Activated T-helper 1 cell treated with anti-CD3 and anti-CD28 coated beads, Interleukin-12 subunit alpha, Interleukin-12 subunit beta, Interleukin-2, Interleukin-4 antibody, amounts not matched to agents 30 ng/mL and 10 ng/mL and 1 ng/mL, durations not matched to agents 14 hours and 24 hours and 36 hours (primary cell): ENCODE results near the gene CAPN12. TPM values are rescaled to one million over a fixed set of nuclear protein-coding genes. Genes with fewer than 3 reads are reported as not detected.

ENCODE experiments used
- DNase-seq: peaks from one replicate; pipeline ENCODE4 v3.0.0; 2021; ENCODE audit warnings: low spot score
- H3K27ac Mint-ChIP-seq: one replicate; pipeline ENCODE4 v1.8.0; 2021; ENCODE audit warnings: mild to moderate bottlenecking, mixed read lengths
- H3K27me3 Mint-ChIP-seq: one replicate; pipeline ENCODE4 v1.8.0; 2022; ENCODE audit warnings: mild to moderate bottlenecking, moderate library complexity, mixed read lengths; ENCODE audit not compliant: insufficient read depth
- H3K36me3 Mint-ChIP-seq: one replicate; pipeline ENCODE4 v1.8.0; 2021; ENCODE audit warnings: low read depth, mixed read lengths
- H3K4me1 Mint-ChIP-seq: one replicate; pipeline ENCODE4 v1.8.0; 2021; ENCODE audit warnings: low read depth, mixed read lengths
- H3K4me3 Mint-ChIP-seq: one replicate; pipeline ENCODE4 v1.8.0; 2021; ENCODE audit warnings: mild to moderate bottlenecking, moderate library complexity, mixed read lengths
- H3K9me3 Mint-ChIP-seq: one replicate; pipeline ENCODE4 v1.8.0; 2021; ENCODE audit warnings: mixed read lengths
- intact Hi-C: fragments of 100-400 bp; cut with micrococcal nuclease; formaldehyde crosslinking; loops from one replicate; pipeline ENCODE4 v1.15.1; 2024
- total RNA-seq: library from RNA; stranded (reverse); gene quantifications from 2 replicates; pipeline ENCODE4 v1.2.3, GENCODE V29; 2022

The CAPN12 gene
- total RNA-seq, 1 donor from 2014 or later: 2.5 TPM

GRCh38 chr19:38723990-38724854 is 20.1 kb downstream of the CAPN12 start:
- Mint-ChIP-seq H3K36me3 (peaks cover 17% of the 10 kb centered on the region), H3K27ac (no peak overlapping the region), H3K4me3 (no peak overlapping the region), H3K9me3 (no peaks in the 10 kb centered on the region), H3K4me1 (peaks cover 11% of the 10 kb centered on the region), H3K27me3 (no peaks in the 10 kb centered on the region)
- intact Hi-C loops: no loop called here
- DNase-seq: no peak

GRCh38 chr19:38723606-38723965 is 20.7 kb downstream of the CAPN12 start:
- H3K4me3 Mint-ChIP-seq: no peak overlapping the region
- intact Hi-C loops: no loop called here
- no peak for DNase-seq
- no peak overlapping the region for H3K27ac Mint-ChIP-seq
- H3K9me3 Mint-ChIP-seq: no peaks in the 10 kb centered on the region
- H3K36me3 Mint-ChIP-seq: peaks cover 16% of the 10 kb centered on the region
- peaks cover 11% of the 10 kb centered on the region for H3K4me1 Mint-ChIP-seq
- no peaks in the 10 kb centered on the region for H3K27me3 Mint-ChIP-seq

- no peaks in the 10 kb centered on the region for H3K9me3 Mint-ChIP-seq
- no peak overlapping the region for H3K27ac Mint-ChIP-seq
- no peak overlapping the region for H3K4me3 Mint-ChIP-seq
- no peaks in the 10 kb centered on the region for H3K27me3 Mint-ChIP-seq
- DNase-seq: no peak
- intact Hi-C loops: no loop called here
- H3K36me3 Mint-ChIP-seq: peaks cover 13% of the 10 kb centered on the region
- peaks cover 11% of the 10 kb centered on the region for H3K4me1 Mint-ChIP-seq
These were observed 21.2 kb downstream of the CAPN12 start for GRCh38 chr19:38722947-38723605.

GRCh38 chr19:38721979-38722773 is 22.1 kb downstream of the CAPN12 start:
- Mint-ChIP-seq H3K4me1 (peaks cover 11% of the 10 kb centered on the region), H3K4me3 (no peak overlapping the region), H3K9me3 (no peaks in the 10 kb centered on the region), H3K36me3 (peaks cover 11% of the 10 kb centered on the region), H3K27me3 (no peaks in the 10 kb centered on the region), H3K27ac (no peak overlapping the region)
- no peak for DNase-seq
- intact Hi-C loops: no loop called here

- H3K27ac Mint-ChIP-seq: no peak overlapping the region
- H3K9me3 Mint-ChIP-seq: no peaks in the 10 kb centered on the region
- peaks cover 5% of the 10 kb centered on the region for H3K4me1 Mint-ChIP-seq
- H3K27me3 Mint-ChIP-seq: no peaks in the 10 kb centered on the region
- H3K4me3 Mint-ChIP-seq: no peak overlapping the region
- intact Hi-C loops: no loop called here
- H3K36me3 Mint-ChIP-seq: peaks cover 11% of the 10 kb centered on the region
- no peak for DNase-seq
These were observed 22.8 kb downstream of the CAPN12 start for GRCh38 chr19:38721496-38721895.

GRCh38 chr19:38720559-38721236 is 23.6 kb downstream of the CAPN12 start:
- intact Hi-C loops: no loop called here
- Mint-ChIP-seq H3K4me3 (no peak overlapping the region), H3K27ac (no peak overlapping the region), H3K9me3 (no peaks in the 10 kb centered on the region), H3K36me3 (peaks cover 11% of the 10 kb centered on the region), H3K4me1 (no peaks in the 10 kb centered on the region), H3K27me3 (no peaks in the 10 kb centered on the region)
- no peak for DNase-seq

GRCh38 chr19:38719761-38720558 is 24.3 kb downstream of the CAPN12 start:
- no peak overlapping the region for H3K27ac Mint-ChIP-seq
- no peaks in the 10 kb centered on the region for H3K27me3 Mint-ChIP-seq
- no peak for DNase-seq
- H3K36me3 Mint-ChIP-seq: peaks cover 13% of the 10 kb centered on the region
- no peaks in the 10 kb centered on the region for H3K4me1 Mint-ChIP-seq
- H3K4me3 Mint-ChIP-seq: no peak overlapping the region
- intact Hi-C loops: no loop called here
- H3K9me3 Mint-ChIP-seq: no peaks in the 10 kb centered on the region

GRCh38 chr19:38718747-38719543 is 25.3 kb downstream of the CAPN12 start:
- no peak for DNase-seq
- Mint-ChIP-seq H3K4me3 (no peak overlapping the region), H3K9me3 (no peaks in the 10 kb centered on the region), H3K4me1 (no peaks in the 10 kb centered on the region), H3K36me3 (peaks cover 16% of the 10 kb centered on the region), H3K27ac (no peak overlapping the region), H3K27me3 (no peaks in the 10 kb centered on the region)
- intact Hi-C loops: no loop called here

- Mint-ChIP-seq H3K27ac (no peak overlapping the region), H3K9me3 (no peaks in the 10 kb centered on the region), H3K36me3 (peaks cover 18% of the 10 kb centered on the region), H3K4me1 (no peaks in the 10 kb centered on the region), H3K4me3 (no peak overlapping the region), H3K27me3 (no peaks in the 10 kb centered on the region)
- intact Hi-C loops: no loop called here
- DNase-seq: no peak
These were observed 26.4 kb downstream of the CAPN12 start for GRCh38 chr19:38717855-38718254.

- Mint-ChIP-seq H3K9me3 (no peaks in the 10 kb centered on the region), H3K27ac (no peak overlapping the region), H3K4me1 (no peaks in the 10 kb centered on the region), H3K4me3 (no peak overlapping the region), H3K36me3 (peaks cover 17% of the 10 kb centered on the region), H3K27me3 (no peaks in the 10 kb centered on the region)
- intact Hi-C loops: no loop called here
- DNase-seq: no peak
These were observed 27.2 kb downstream of the CAPN12 start for GRCh38 chr19:38717051-38717450.

- Mint-ChIP-seq H3K4me3 (no peak overlapping the region), H3K4me1 (no peaks in the 10 kb centered on the region), H3K27me3 (no peaks in the 10 kb centered on the region), H3K9me3 (no peaks in the 10 kb centered on the region), H3K27ac (no peak overlapping the region), H3K36me3 (peaks cover 21% of the 10 kb centered on the region)
- DNase-seq: no peak
- intact Hi-C loops: no loop called here
These were observed 28.7 kb downstream of the CAPN12 start for GRCh38 chr19:38715555-38715954.
